MM.1S (cell line): Measurements from ENCODE around the gene KCTD10.
"Not testable (repeated sequence)": the region's sequence is repeated elsewhere in the genome, so short reads cannot be mapped to it uniquely, and the experiment has no call there.

Experiments used
- DNase-seq: peaks from one replicate; pipeline ENCODE4 v3.0.0-alpha.2; 2015
- H2AFZ ChIP-seq: fragments of 300-600 bp; sonication (generic); 2 replicates; pipeline ENCODE4 v1.6.0; 2016; ENCODE audit warnings: antibody characterized with exemption, low read length
- H3F3A ChIP-seq: fragments of 300-600 bp; sonication (generic); 2 replicates; pipeline ENCODE4 v1.6.1; 2016; ENCODE audit warnings: mild to moderate bottlenecking, antibody characterized with exemption, low read length, moderate library complexity, mixed read lengths; ENCODE audit not compliant: insufficient read depth
- H3K27ac ChIP-seq: fragments of 300-600 bp; sonication (generic); 2 replicates; pipeline ENCODE4 v1.5.1; 2016; ENCODE audit warnings: mild to moderate bottlenecking, low read length
- H3K27me3 ChIP-seq: fragments of 300-600 bp; sonication (generic); replicated peaks from 2 replicates; pipeline ENCODE4 v1.6.0; 2016; ENCODE audit warnings: low read length; ENCODE audit not compliant: insufficient read depth
- H3K36me3 ChIP-seq: fragments of 300-600 bp; sonication (generic); replicated peaks from 2 replicates; pipeline ENCODE4 v1.6.1; 2016; ENCODE audit warnings: mild to moderate bottlenecking, low read length, mixed read lengths; ENCODE audit not compliant: insufficient read depth
- H3K4me1 ChIP-seq: fragments of 300-600 bp; sonication (generic); 2 replicates; pipeline ENCODE4 v1.6.1; 2016; ENCODE audit warnings: low read length, mixed read lengths
- H3K4me2 ChIP-seq: fragments of 300-600 bp; sonication (generic); 2 replicates; pipeline ENCODE4 v1.6.0; 2016; ENCODE audit warnings: low read depth, low read length
- H3K4me3 ChIP-seq: fragments of 300-600 bp; sonication (generic); 2 replicates; pipeline ENCODE4 v1.5.1; 2016; ENCODE audit warnings: low read length, mixed read lengths
- H3K79me2 ChIP-seq: fragments of 300-600 bp; sonication (generic); 2 replicates; pipeline ENCODE4 v1.6.1; 2016; ENCODE audit warnings: mixed run types, low read length, mixed read lengths
- H3K9ac ChIP-seq: fragments of 300-600 bp; sonication (generic); 2 replicates; pipeline ENCODE4 v1.6.1; 2016; ENCODE audit warnings: low read length, mixed read lengths
- H3K9me2 ChIP-seq: fragments of 300-600 bp; sonication (generic); replicated peaks from 2 replicates; pipeline ENCODE4 v1.6.1; 2016; ENCODE audit warnings: mild to moderate bottlenecking, low read length, mixed read lengths; ENCODE audit not compliant: insufficient read depth
- H3K9me3 ChIP-seq: fragments of 300-600 bp; sonication (generic); replicated peaks from 2 replicates; pipeline ENCODE4 v1.6.1; 2016; ENCODE audit warnings: mild to moderate bottlenecking, low read length, mixed read lengths; ENCODE audit not compliant: insufficient read depth
- H4K20me1 ChIP-seq: fragments of 300-600 bp; sonication (generic); 2 replicates; pipeline ENCODE4 v1.6.1; 2016; ENCODE audit warnings: mild to moderate bottlenecking, low read length, moderate library complexity, mixed read lengths; ENCODE audit not compliant: insufficient read depth
- EZH2 ChIP-seq: fragments of 300-600 bp; sonication (generic); optimal IDR thresholded peaks from 2 replicates; pipeline ENCODE3; 2017; ENCODE audit warnings: low read depth, mild to moderate bottlenecking, antibody characterized with exemption, low read length, mixed read lengths
- EZH2phosphoT487 ChIP-seq: fragments of 300-600 bp; sonication (generic); IDR thresholded peaks from 2 replicates; pipeline ENCODE4 v1.6.1; 2018; ENCODE audit warnings: antibody characterized with exemption, low read length
- TF ChIP-seq, protein P1 (sequence below): fragments of 300-600 bp; sonication (generic); IDR thresholded peaks from 2 replicates; pipeline ENCODE4 v1.5.1; 2016; ENCODE audit warnings: antibody characterized with exemption, low read length, mixed read lengths

Gene KCTD10

DNA sequence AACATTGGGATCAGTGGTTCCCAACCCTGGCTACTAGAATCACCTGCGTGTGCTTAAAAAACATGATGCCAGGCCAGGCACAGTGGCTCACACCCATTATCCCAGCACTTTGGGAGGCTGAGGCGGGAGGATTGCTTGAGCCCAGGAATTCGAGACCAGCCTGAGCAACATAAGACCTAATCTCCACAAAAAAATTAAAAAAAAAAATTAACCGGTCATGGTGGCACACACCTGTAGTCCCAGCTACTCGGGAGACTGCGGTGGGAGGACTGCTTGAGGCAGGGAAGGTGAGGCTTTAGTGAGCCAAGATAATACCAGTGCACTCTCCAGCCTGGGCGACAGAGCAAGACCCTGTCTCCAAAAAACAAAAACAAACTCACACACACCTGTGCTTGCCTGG is 2.0 kb downstream of the KCTD10 start:
- Histone ChIP-seq H3K9me3 (no peaks in the 10 kb centered on the region), H3K9ac (no peak overlapping the region), H3F3A (no peaks in the 10 kb centered on the region), H3K36me3 (no peaks in the 10 kb centered on the region), H3K27ac (no peak overlapping the region), H3K4me2 (no peak overlapping the region), H2AFZ (no peak overlapping the region), H3K4me1 (peaks cover 9% of the 10 kb centered on the region), H3K4me3 (no peak overlapping the region), H3K9me2 (no peaks in the 10 kb centered on the region), H3K79me2 (peaks cover 83% of the 10 kb centered on the region), H4K20me1 (no peaks in the 10 kb centered on the region), H3K27me3 (no peaks in the 10 kb centered on the region)
- no peak for DNase-seq
- TF ChIP-seq, protein P1, sequence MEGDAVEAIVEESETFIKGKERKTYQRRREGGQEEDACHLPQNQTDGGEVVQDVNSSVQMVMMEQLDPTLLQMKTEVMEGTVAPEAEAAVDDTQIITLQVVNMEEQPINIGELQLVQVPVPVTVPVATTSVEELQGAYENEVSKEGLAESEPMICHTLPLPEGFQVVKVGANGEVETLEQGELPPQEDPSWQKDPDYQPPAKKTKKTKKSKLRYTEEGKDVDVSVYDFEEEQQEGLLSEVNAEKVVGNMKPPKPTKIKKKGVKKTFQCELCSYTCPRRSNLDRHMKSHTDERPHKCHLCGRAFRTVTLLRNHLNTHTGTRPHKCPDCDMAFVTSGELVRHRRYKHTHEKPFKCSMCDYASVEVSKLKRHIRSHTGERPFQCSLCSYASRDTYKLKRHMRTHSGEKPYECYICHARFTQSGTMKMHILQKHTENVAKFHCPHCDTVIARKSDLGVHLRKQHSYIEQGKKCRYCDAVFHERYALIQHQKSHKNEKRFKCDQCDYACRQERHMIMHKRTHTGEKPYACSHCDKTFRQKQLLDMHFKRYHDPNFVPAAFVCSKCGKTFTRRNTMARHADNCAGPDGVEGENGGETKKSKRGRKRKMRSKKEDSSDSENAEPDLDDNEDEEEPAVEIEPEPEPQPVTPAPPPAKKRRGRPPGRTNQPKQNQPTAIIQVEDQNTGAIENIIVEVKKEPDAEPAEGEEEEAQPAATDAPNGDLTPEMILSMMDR: no peak
- no peak for TF ChIP-seq EZH2phosphoT487
- no peak for TF ChIP-seq EZH2

DNA sequence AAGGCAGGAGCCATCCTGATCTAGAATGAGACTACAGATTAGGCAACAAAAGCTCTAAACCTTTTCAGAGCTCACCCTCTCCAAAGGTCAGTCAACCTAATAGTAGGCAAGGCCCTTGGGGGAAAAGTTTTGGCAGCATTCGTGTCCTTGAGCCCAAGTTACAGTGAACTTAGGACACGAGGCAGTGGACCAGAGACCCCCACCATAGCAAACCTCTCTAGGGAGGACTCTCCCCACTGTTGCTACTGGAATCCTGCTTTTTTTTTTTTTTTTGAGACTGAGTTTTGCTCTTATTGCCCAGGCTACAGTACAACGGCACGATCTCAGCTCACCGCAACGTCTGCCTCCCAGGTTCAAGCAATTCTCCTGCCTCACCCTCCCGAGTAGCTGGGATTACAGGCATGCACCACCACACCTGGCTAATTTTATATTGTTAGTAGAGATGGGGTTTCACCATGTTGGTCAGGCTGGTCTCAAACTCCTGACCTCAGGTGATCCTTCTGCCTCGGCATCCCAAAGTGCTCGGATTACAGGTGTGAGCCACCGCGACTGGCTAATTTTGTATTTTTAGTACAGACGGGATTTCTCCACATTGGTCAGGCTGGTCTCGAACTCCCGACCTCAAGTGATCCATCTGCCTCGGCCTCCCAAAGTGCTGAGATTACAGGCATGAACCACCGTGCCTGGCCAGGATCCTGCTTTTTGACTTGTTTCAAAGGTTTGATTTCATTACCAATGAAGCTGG is 3.4 kb downstream of the KCTD10 start:
- H3K4me2 ChIP-seq, H3K4me1 ChIP-seq, DNase-seq, H4K20me1 ChIP-seq, H3K27me3 ChIP-seq, H3K4me3 ChIP-seq, H3K27ac ChIP-seq, H3K9me2 ChIP-seq, H2AFZ ChIP-seq, H3K9me3 ChIP-seq, H3F3A ChIP-seq, H3K36me3 ChIP-seq, H3K9ac ChIP-seq: not testable (repeated sequence)
- H3K79me2 ChIP-seq: peaks cover 82% of the 10 kb centered on the region

DNA sequence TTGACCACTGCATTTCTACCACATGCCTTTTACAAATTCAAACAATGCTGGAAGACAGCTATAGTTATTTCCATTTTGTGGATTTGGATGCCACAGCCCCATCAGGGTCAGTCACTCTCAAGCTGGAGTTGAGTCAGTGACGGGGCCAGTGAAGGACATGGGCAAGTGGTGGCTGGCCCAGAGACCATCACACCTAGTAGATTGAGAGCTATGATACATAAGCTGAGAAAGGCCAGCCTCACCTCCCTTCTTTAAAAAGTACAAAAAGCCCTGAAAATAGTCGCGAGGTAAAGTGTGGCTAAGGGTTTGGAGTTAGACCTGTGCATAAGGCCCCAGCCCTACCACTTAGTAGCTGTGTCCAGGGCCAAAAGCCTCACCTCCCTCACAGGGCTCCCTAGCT is 4.1 kb downstream of the KCTD10 start:
- H3K4me3 ChIP-seq: no peak overlapping the region
- no peak for DNase-seq
- H3K9me2 ChIP-seq: no peaks in the 10 kb centered on the region
- no peaks in the 10 kb centered on the region for H3K9me3 ChIP-seq
- no peaks in the 10 kb centered on the region for H3K36me3 ChIP-seq
- H3K4me1 ChIP-seq: peaks cover 9% of the 10 kb centered on the region
- no peaks in the 10 kb centered on the region for H3K27me3 ChIP-seq
- H3K4me2 ChIP-seq: no peak overlapping the region
- H3K79me2 ChIP-seq: peaks cover 75% of the 10 kb centered on the region
- H4K20me1 ChIP-seq: no peaks in the 10 kb centered on the region
- H3K9ac ChIP-seq: no peak overlapping the region
- TF ChIP-seq, protein P1: no peak
- TF ChIP-seq EZH2phosphoT487 (no peak), EZH2 (no peak)
- H3F3A ChIP-seq: no peaks in the 10 kb centered on the region
- H3K27ac ChIP-seq: no peak overlapping the region
- no peak overlapping the region for H2AFZ ChIP-seq

DNA sequence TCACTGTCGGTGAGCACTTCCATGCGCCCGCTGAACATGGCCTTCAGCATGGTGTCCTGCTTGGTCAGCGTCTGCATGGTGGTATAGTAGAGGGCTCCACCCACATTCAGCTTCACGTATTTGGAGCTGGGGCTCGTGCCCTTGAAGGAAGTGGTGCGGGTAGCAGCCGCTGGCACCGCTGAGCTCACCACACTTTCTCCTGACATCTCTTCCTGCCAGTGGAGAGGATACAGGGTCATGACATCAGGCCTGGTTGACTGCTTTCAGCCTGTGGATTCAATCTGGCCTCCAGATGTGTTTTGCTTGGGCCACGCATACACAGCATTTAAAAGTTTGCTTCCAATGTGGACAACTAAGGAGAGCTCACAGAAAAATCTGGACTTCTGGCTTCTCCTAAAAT is 7.6 kb downstream of the KCTD10 start:
- H3K9ac ChIP-seq: no peak overlapping the region
- H3K4me3 ChIP-seq: no peak overlapping the region
- H3K9me2 ChIP-seq: no peaks in the 10 kb centered on the region
- H3F3A ChIP-seq: no peaks in the 10 kb centered on the region
- no peaks in the 10 kb centered on the region for H3K27me3 ChIP-seq
- H2AFZ ChIP-seq: no peak overlapping the region
- H3K79me2 ChIP-seq: peaks cover 62% of the 10 kb centered on the region
- H4K20me1 ChIP-seq: no peaks in the 10 kb centered on the region
- H3K27ac ChIP-seq: no peak overlapping the region
- no peak for TF ChIP-seq EZH2phosphoT487
- no peak for TF ChIP-seq EZH2
- DNase-seq: no peak
- no peaks in the 10 kb centered on the region for H3K36me3 ChIP-seq
- H3K9me3 ChIP-seq: no peaks in the 10 kb centered on the region
- no peak overlapping the region for H3K4me2 ChIP-seq
- no peaks in the 10 kb centered on the region for H3K4me1 ChIP-seq
